Ovary (tissue), 9 donors: Measurements from ENCODE around the gene ID3. TPM values are rescaled to one million over a fixed set of nuclear protein-coding genes. Genes with fewer than 3 reads are reported as not detected.
A peak's percentile ranks its signal among the peaks of the same experiment; 100 is the strongest.

Experiments
- DNase-seq, 5 donors: peaks; one replicate each; pipeline ENCODE4 v3.0.0-alpha.2; 2019 to 2020
- H3K27ac ChIP-seq, 2 donors: fragments of 200-600 bp; one replicate each; pipeline versions ENCODE4 v1.5.1 to v1.8.0; 2019 to 2022
- H3K27me3 ChIP-seq: fragments of 200-600 bp; one replicate; pipeline ENCODE4 v1.8.0; 2022
- H3K36me3 ChIP-seq: fragments of 200-600 bp; sonication (generic); one replicate; pipeline ENCODE4 v1.5.1; 2019
- H3K4me1 ChIP-seq: one replicate; pipeline ENCODE4 v1.8.1; 2013; ENCODE audit warnings: mild to moderate bottlenecking, moderate library complexity; ENCODE audit not compliant: insufficient read depth
- H3K4me3 ChIP-seq: fragments of 200-600 bp; sonication (generic); one replicate; pipeline ENCODE4 v1.5.1; 2017
- H3K9me3 ChIP-seq, 2 donors: fragments of 200-600 bp in 1 of 2; sonication (generic) in 1 of 2; one replicate each; pipeline versions ENCODE4 v1.5.1 to v1.8.1; 2013 to 2019; ENCODE audit warnings: mild to moderate bottlenecking in 1 of 2, moderate library complexity in 1 of 2
- EP300 ChIP-seq: sonication (generic); formaldehyde crosslinking; IDR thresholded peaks from one replicate; pipeline ENCODE4 v1.6.1; 2017; ENCODE audit warnings: antibody characterized with exemption
- POLR2A ChIP-seq: fragments of 450-650 bp; IDR thresholded peaks from one replicate; pipeline ENCODE4 v1.6.1; 2017; ENCODE audit warnings: antibody characterized with exemption, mild to moderate bottlenecking, moderate library complexity
- WGBS, 3 donors: extraction: QIAGEN DNeasy Blood & Tissue Kit in 1 of 3; methylation state at CpG; one replicate each; pipeline versions ENCODE4 v1.1.5 to v1.1.7; 2013 to 2017; 5-methylcytosine and 5-hydroxymethylcytosine counted together
- intact Hi-C, 4 donors: fragments of 100-400 bp; cut with DNase I; formaldehyde crosslinking; loops; one replicate each; pipeline versions ENCODE4 v1.11.0 to v1.15.1; 2022 to 2023
- polyA plus RNA-seq, 2 donors: library from polyadenylated mRNA; stranded (reverse); fragments of 200-250 nt in 1 of 2; fragments of 350-450 nt in 1 of 2; fragmentation: Illumina TruSeq in 1 of 2; extraction: RNeasy Lipid Tissue Mini Kit (QIAGEN cat#74804) in 1 of 2; gene quantifications; one replicate each; pipeline ENCODE4 v1.2.3, GENCODE V29; 2013 to 2014
- total RNA-seq, 7 donors: library from RNA; depleted of rRNA in 2 of 7; stranded (reverse); fragments of >200 nt in 2 of 7; fragmentation: NEBNext Ultra II Directional in 3 of 7; extraction: Animal tissue kit (Norgen Biotek cat#: 25700) in 3 of 7; gene quantifications; one replicate each; pipeline versions ENCODE4 v1.1.0 to v1.2.4, GENCODE V29; 2016 to 2023
- TF ChIP-seq, protein P1 (sequence below), 3 donors: fragments of 450-650 bp in 2 of 3; fragments of 200-600 bp in 1 of 3; IDR thresholded peaks; one replicate each; pipeline versions ENCODE4 v1.5.1 to v1.8.0; 2016 to 2022; ENCODE audit warnings: antibody characterized with exemption in 3 of 3, mild to moderate bottlenecking in 1 of 3
- donor health status: DM: no; HTN: no; CAD: no; lungs with moderate emphysema.
- donor health status: DM: no; HTN: no; CAD: no.
- donor health status: Bipolar disorder and iron deficiency.
- donor health status: DM: yes; HTN: yes; CAD: no.
- donor health status: DM: no; HTN: no; CAD: no.
- donor health status: DM: yes; HTN: yes; CAD: no.

Gene ID3
- total and polyA plus RNA-seq, 9 donors: 37.9 to 274 (median 143) TPM

DNA sequence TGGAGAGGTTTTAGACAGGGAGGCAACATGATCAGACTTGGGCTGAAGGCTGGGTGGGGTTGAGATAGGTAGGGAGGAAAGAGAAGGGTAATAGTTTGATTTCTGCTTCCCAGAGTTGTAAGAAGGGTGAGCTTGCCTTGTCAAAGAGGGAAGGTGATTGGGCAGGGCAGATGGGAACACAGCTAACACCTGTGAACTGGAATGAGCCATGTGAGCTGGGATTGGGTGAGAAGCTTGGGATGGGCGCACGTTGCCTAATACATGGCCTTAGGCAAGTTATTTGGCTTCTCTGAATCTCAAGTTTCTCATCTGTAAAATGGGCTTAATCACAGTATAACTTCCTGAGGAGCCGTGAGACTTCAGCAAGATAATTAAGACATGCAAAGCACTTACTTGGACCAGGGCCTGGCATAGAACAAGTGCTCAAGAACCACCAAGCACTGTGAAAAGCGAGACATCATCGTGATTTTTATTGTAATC lies 33.8 kb upstream of the ID3 start:
- intact Hi-C loops: no loop called here
- H3K4me3 ChIP-seq: no peak overlapping the region
- H3K36me3 ChIP-seq: no peaks in the 10 kb centered on the region
- H3K9me3 ChIP-seq: no peaks in the 10 kb centered on the region
- H3K27ac ChIP-seq: no peak overlapping the region
- WGBS, 3 donors: 81 to 88% (median 87%) methylated on average over 5 of the region's 5 CpGs
- no peak for DNase-seq
- H3K4me1 ChIP-seq: no peaks in the 10 kb centered on the region
- no peaks in the 10 kb centered on the region for H3K27me3 ChIP-seq
- TF ChIP-seq POLR2A (no peak), EP300 (no peak)
- TF ChIP-seq, protein P1, sequence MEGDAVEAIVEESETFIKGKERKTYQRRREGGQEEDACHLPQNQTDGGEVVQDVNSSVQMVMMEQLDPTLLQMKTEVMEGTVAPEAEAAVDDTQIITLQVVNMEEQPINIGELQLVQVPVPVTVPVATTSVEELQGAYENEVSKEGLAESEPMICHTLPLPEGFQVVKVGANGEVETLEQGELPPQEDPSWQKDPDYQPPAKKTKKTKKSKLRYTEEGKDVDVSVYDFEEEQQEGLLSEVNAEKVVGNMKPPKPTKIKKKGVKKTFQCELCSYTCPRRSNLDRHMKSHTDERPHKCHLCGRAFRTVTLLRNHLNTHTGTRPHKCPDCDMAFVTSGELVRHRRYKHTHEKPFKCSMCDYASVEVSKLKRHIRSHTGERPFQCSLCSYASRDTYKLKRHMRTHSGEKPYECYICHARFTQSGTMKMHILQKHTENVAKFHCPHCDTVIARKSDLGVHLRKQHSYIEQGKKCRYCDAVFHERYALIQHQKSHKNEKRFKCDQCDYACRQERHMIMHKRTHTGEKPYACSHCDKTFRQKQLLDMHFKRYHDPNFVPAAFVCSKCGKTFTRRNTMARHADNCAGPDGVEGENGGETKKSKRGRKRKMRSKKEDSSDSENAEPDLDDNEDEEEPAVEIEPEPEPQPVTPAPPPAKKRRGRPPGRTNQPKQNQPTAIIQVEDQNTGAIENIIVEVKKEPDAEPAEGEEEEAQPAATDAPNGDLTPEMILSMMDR (IDR thresholded peaks at IDR 0.05): no peak

DNA sequence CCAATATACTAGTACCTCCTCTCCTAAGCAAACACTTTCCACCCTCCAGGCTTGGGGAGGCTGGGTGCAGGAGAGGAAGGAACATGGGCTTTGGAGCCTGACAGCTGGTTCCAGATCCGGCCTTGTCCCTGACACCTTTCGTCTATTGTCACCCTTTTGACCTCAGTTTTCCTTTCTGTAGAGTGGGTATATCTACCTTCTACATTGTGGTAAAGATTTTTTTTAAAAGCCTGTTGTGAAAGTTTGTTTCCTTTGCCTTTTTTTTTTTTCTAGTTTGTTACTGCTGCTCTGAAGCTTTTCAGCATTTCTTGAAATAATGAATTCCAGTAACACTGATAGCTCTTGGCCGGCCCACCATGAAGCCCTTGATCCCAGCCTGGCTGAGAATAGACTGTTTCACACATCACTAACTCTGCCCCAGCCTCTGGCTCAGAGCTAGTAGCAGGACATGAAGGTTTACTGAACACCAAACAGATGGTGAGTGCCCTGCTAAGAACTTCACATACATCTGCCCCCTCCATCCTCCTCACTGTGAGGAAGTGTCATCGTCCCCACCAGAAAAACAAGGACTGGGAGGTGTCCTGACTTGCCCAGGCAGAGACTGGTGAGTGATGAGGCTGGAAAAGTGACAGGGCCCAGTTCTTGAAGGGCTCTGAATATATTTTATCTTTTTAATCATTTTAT lies 33.0 kb upstream of the ID3 start:
- DNase-seq: no peak
- Histone ChIP-seq H3K4me3 (no peak overlapping the region), H3K27me3 (no peaks in the 10 kb centered on the region), H3K9me3 (no peaks in the 10 kb centered on the region), H3K4me1 (no peaks in the 10 kb centered on the region), H3K27ac (no peak overlapping the region), H3K36me3 (no peaks in the 10 kb centered on the region)
- 57 to 74% (median 62%) methylated on average over 4 of the region's 4 CpGs for WGBS, 3 donors
- TF ChIP-seq, protein P1 (IDR thresholded peaks at IDR 0.05): no peak
- TF ChIP-seq EP300 (no peak), POLR2A (no peak)
- intact Hi-C loops: no loop called here

DNA sequence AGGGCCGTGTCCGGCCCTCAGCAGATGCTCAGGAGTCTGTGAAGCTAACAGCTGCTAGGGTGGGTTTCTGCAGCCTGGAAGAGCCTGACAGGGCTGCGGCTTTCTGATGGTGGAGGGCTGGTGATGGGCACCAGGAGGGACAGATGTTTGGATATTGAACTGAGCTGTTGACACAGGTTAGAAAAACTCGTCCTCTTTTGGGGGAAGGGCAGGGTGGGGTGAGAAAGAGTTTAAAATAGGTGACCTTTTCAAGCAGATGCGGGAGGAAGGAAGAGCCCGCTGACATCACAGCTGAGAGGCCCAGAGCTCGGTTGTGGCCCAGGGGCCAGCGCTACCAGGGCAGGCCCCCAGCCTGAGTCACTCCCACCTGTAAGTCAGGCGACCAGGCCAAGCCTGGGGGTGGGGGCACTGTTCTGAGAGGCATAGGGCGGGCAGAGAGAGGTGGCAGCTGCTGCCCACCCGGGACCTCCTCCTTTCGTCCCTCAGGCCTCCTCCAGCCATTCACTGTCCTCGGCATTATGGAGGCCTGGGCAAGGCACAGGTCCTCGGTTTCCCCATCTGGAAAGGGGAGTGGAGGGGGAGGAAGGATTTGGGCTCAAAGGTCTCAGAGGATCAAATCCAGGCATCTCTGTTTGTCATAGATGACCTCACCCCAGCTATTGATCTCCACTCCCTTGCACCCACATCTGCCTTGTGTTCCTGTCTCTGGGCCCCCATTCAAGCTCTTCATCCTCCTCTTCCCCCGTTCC lies 32.3 kb upstream of the ID3 start:
- TF ChIP-seq POLR2A (no peak), EP300 (no peak)
- TF ChIP-seq, protein P1 (IDR thresholded peaks at IDR 0.05): no peak
- Histone ChIP-seq H3K36me3 (no peaks in the 10 kb centered on the region), H3K27me3 (no peaks in the 10 kb centered on the region), H3K4me3 (no peak overlapping the region), H3K9me3 (no peaks in the 10 kb centered on the region), H3K27ac (no peak overlapping the region), H3K4me1 (no peaks in the 10 kb centered on the region)
- intact Hi-C loops: no loop called here
- WGBS, 3 donors: 78 to 80% (median 78%) methylated on average over 15 of the region's 15 CpGs
- peak in 1 of 5 donors; percentile 22 for DNase-seq

DNA sequence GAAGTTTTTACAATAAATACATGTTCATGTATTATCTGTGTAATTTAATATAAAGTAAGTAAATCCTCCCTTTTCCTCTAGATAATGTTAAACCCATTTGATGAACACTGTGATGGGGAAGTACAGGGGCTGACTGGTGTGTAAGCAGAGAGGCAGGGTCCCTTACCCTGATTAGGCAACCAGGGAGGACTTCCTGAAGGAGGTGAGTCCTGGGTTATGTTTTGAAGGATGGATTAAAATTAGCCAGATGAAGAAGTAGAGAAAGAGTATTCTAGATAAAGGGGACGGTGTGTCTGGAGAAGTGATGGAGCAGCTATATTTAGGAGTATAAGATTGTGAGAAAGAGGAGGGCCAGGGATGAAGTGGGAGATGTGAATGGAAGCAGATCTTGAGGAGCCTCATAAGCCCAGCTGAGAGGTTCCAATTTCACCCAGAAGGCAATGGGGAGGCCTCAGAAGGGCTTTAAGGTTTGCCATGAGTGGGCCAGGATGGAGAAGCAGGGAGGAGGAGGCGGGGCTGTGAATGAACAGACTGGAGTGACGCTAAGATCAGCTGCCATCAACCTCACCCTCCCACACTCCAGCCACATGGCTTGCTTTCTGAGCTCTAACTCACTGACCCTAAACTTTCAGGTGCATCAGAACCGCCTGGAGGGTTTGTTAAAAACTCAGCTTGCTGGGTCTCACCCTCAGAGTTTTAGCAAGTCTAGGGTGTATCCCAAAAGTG lies 30.9 kb upstream of the ID3 start:
- TF ChIP-seq POLR2A (no peak), EP300 (no peak)
- TF ChIP-seq, protein P1 (IDR thresholded peaks at IDR 0.05): no peak
- intact Hi-C loops: no loop called here
- H3K27ac ChIP-seq: no peak overlapping the region

More for the DNA sequence above, 30.9 kb upstream of the ID3 start:
- H3K4me1 ChIP-seq: no peaks in the 10 kb centered on the region
- no peaks in the 10 kb centered on the region for H3K9me3 ChIP-seq
- WGBS, 3 donors: 78 to 83% (median 80%) methylated on average over 4 of the region's 4 CpGs
- DNase-seq: no peak
- H3K36me3 ChIP-seq: no peaks in the 10 kb centered on the region
- no peaks in the 10 kb centered on the region for H3K27me3 ChIP-seq
- H3K4me3 ChIP-seq: no peak overlapping the region
